Lower lobe of right lung (tissue), 2 donors: ENCODE data around the gene RAB7B. TPM values are rescaled to one million over a fixed set of nuclear protein-coding genes. Genes with fewer than 3 reads are reported as not detected.

Experiments used
- ATAC-seq, 2 donors: fragments of 200-7000 bp; cut with Tn5 transposase; one replicate each; pipeline ENCODE4 v1.9.1; 2020 to 2022; ENCODE audit warnings: mild to moderate bottlenecking in 2 of 2, moderate library complexity in 2 of 2
- DNase-seq: peaks from one replicate; pipeline ENCODE4 v3.0.0-alpha.2; 2020
- H3K27ac ChIP-seq: fragments of 200-600 bp; one replicate; pipeline ENCODE4 v1.8.0; 2022
- H3K27me3 ChIP-seq: fragments of 200-600 bp; one replicate; pipeline ENCODE4 v1.8.0; 2022; ENCODE audit warnings: low read depth
- H3K36me3 ChIP-seq: fragments of 200-600 bp; one replicate; pipeline ENCODE4 v1.8.0; 2022; ENCODE audit warnings: mild to moderate bottlenecking
- H3K4me1 ChIP-seq: fragments of 200-600 bp; one replicate; pipeline ENCODE4 v1.8.0; 2022
- H3K4me3 ChIP-seq: fragments of 200-600 bp; one replicate; pipeline ENCODE4 v1.8.0; 2022; ENCODE audit warnings: mild to moderate bottlenecking
- H3K9me3 ChIP-seq: fragments of 200-600 bp; one replicate; pipeline ENCODE4 v1.8.0; 2022
- intact Hi-C: fragments of 100-400 bp; cut with DNase I; formaldehyde crosslinking; loops from one replicate; pipeline ENCODE4 v1.11.0; 2022
- total RNA-seq: library from RNA; stranded (reverse); fragmentation: NEBNext Ultra II Directional; extraction: Animal tissue kit (Norgen Biotek cat#: 25700); gene quantifications from one replicate; pipeline ENCODE4 v1.2.1, GENCODE V29; 2021
- TF ChIP-seq, protein P1 (sequence below): fragments of 200-600 bp; IDR thresholded peaks from one replicate; pipeline ENCODE4 v1.8.0; 2022; ENCODE audit warnings: antibody characterized with exemption, mild to moderate bottlenecking
- donor health status: DM: no; HTN: yes; CAD: no; lungs with severe emphysema.

Gene RAB7B
- total RNA-seq, 1 donor from 2014 or later: 9.1 TPM

DNA sequence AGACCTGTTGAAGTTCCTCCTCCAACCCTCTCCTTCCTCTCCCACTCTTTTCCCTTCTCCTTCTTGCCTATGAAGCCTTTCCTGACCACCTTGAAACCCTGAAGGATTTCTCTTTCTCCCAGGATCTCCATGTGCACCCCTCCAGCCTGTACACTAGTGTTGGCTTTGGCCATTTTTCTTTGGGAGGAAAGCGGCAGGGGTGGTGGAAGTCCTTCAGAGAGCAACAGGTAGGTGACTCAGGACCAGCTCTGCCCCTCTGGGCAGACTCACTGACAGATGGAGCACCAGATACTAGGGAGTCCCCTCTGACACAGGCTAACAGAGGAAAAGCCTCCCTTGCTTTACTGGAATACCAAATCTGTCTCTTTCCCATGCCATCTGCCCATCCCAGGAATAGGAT lies 64.5 kb downstream of the RAB7B start:
- no peaks in the 10 kb centered on the region for H3K9me3 ChIP-seq
- H3K4me3 ChIP-seq: no peak overlapping the region
- H3K36me3 ChIP-seq: no peaks in the 10 kb centered on the region
- DNase-seq (no peak), ATAC-seq (no peak)
- H3K27me3 ChIP-seq: peaks cover 5% of the 10 kb centered on the region
- peaks cover 5% of the 10 kb centered on the region for H3K4me1 ChIP-seq
- intact Hi-C loops: no loop called here
- H3K27ac ChIP-seq: no peak overlapping the region
- TF ChIP-seq, protein P1, sequence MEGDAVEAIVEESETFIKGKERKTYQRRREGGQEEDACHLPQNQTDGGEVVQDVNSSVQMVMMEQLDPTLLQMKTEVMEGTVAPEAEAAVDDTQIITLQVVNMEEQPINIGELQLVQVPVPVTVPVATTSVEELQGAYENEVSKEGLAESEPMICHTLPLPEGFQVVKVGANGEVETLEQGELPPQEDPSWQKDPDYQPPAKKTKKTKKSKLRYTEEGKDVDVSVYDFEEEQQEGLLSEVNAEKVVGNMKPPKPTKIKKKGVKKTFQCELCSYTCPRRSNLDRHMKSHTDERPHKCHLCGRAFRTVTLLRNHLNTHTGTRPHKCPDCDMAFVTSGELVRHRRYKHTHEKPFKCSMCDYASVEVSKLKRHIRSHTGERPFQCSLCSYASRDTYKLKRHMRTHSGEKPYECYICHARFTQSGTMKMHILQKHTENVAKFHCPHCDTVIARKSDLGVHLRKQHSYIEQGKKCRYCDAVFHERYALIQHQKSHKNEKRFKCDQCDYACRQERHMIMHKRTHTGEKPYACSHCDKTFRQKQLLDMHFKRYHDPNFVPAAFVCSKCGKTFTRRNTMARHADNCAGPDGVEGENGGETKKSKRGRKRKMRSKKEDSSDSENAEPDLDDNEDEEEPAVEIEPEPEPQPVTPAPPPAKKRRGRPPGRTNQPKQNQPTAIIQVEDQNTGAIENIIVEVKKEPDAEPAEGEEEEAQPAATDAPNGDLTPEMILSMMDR: no peak

DNA sequence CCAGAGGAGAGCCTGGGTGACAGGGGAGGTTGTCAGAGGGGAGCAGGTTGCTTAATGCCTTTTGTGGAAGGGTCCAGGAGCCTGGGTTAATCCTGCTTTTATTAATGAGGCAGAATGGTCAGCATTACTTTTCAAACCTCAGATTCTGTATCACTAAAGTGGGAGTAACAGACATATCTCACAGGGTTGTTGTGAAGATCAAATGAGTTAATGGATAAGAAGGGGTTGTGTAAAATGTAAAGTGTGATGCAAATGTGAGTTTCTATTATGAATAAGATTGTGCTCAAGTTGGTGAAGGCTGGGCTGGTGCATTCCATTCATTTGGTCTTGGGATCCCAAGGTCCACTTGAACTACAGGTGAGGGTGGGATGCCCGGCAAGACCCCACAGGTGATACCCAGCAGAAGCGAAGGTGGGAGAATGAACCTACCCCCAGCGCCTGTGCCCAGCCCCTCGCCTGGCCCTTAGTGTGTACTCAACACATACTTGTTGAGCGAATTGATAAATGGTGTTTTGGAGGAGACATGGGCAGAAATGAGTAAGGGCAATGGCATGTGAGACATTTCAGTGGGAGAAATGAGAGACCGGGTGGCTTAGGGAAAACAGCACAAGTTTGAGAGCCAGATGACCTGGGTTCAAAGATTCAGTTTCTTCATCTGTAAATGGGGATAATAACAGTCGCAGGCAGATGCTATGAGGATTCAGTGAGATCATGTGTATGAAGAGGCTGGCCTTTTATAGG lies 66.2 kb downstream of the RAB7B start:
- Histone ChIP-seq H3K27me3 (no peaks in the 10 kb centered on the region), H3K36me3 (no peaks in the 10 kb centered on the region), H3K27ac (peak overlapping the region; percentile 78), H3K4me1 (peaks cover 5% of the 10 kb centered on the region), H3K9me3 (no peaks in the 10 kb centered on the region), H3K4me3 (no peak overlapping the region)
- DNase-seq (no peak), ATAC-seq (no peak)
- TF ChIP-seq, protein P1: no peak
- intact Hi-C loops: no loop called here

DNA sequence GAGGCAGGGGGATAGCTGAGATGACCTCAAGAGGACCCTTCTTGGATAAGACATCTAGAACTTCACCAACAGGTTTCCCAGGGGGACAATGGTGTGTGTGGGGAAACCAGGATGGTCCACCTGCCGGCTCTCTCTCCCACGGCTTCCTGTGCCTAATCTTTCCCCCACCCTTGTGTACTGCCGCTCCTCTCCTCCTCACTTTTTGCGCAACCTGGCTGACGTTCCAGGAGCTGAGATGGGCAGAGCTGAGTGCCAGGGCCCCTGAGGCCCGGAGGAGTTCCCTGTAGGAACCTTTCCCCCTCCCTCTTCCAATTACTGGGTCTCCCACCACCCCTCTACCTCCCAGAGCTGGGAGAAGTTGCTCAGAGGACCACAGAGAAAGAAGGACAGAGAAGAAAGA lies 66.9 kb downstream of the RAB7B start:
- H3K27me3 ChIP-seq: no peaks in the 10 kb centered on the region
- intact Hi-C loops: no loop called here
- DNase-seq: peak; percentile 80

DNA sequence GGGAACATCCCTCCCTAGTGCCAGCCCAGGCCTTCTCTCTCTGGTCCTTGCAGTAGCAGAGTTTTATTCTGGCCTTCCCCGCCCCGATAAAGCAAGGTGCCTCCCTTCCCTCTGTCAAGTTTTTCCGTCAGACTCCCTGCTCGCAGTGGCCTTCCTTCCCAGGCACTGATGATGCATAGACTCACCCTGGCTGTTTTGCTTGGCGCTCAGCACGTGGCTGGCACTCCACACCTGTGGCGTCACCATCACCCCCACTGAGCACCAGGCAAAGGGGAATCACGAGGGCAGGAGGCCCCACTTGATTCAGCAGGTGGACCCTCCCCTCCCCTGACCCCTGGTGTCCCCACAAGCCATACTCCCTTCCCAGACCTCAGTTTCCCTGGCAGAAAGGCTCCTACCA lies 67.3 kb downstream of the RAB7B start:
- H3K4me3 ChIP-seq: no peak overlapping the region
- DNase-seq (no peak), ATAC-seq (peak; percentile 23 to 52)
- peaks cover 5% of the 10 kb centered on the region for H3K4me1 ChIP-seq
- no peaks in the 10 kb centered on the region for H3K9me3 ChIP-seq
- H3K36me3 ChIP-seq: no peaks in the 10 kb centered on the region
- H3K27ac ChIP-seq: peak overlapping the region; percentile 78
- H3K27me3 ChIP-seq: no peaks in the 10 kb centered on the region
- TF ChIP-seq, protein P1: no peak
- intact Hi-C loops: no loop called here

More for the DNA sequence above, 66.9 kb downstream of the RAB7B start:
- Histone ChIP-seq H3K27ac (peak overlapping the region; percentile 78), H3K4me3 (no peak overlapping the region), H3K9me3 (no peaks in the 10 kb centered on the region), H3K4me1 (peaks cover 5% of the 10 kb centered on the region), H3K36me3 (no peaks in the 10 kb centered on the region)
- TF ChIP-seq, protein P1: no peak
- peak; percentile 60 to 68 for ATAC-seq

DNA sequence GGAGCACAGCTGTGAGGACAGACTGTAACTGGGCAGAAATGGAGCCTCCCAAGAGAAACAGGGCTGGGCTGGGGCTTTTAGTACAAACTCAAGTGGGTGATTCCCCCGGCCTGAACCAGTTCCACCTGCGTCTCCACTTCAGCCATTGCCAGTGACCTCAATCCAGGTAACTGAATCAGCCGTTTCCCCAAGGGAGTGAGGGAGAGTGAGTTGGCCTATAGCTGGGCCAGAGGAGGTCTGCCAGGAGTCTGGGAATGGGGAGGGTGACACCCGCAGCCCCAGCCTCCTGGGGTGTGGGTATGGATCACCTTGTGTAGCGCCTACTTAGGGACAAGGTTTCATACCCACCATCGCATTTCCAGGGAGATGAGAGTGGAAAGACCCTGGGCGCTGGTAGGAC lies 68.4 kb downstream of the RAB7B start:
- H3K27me3 ChIP-seq: no peaks in the 10 kb centered on the region
- no peaks in the 10 kb centered on the region for H3K36me3 ChIP-seq
- peak; percentile 79 to 84 for ATAC-seq
- peak overlapping the region; percentile 78 for H3K27ac ChIP-seq
- no peaks in the 10 kb centered on the region for H3K9me3 ChIP-seq
- H3K4me3 ChIP-seq: no peak overlapping the region
- peaks cover 5% of the 10 kb centered on the region for H3K4me1 ChIP-seq
- peak; percentile 80 for DNase-seq
- TF ChIP-seq, protein P1: no peak
- intact Hi-C loops: no loop called here
